Esophagus squamous epithelium (tissue), 4 donors: Measurements from ENCODE around the gene CARD14.

Experiments used
- CTCF ChIP-seq, 6 experiments: fragments of 450-650 bp in 4 of 6; fragments of 200-600 bp in 2 of 6; sonication (generic) in 2 of 6; IDR thresholded peaks; one replicate each; pipeline ENCODE4 v1.5.1; 2016 to 2019; ENCODE audit warnings: antibody characterized with exemption in 6 of 6, mild to moderate bottlenecking in 4 of 6, moderate library complexity in 4 of 6
- POLR2A ChIP-seq, 4 donors: fragments of 450-650 bp; IDR thresholded peaks; one replicate each; pipeline ENCODE4 v1.6.1; 2017; ENCODE audit warnings: antibody characterized with exemption in 4 of 4, mild to moderate bottlenecking in 4 of 4, moderate library complexity in 3 of 4

- peak in 1 of 4 donors; percentile 62 for TF ChIP-seq POLR2A (IDR thresholded peaks at IDR 0.05)
- TF ChIP-seq CTCF (IDR thresholded peaks at IDR 0.05), result no peak
These were observed 50.4 kb downstream of the CARD14 start, which contains the start of the genes SGSH and SLC26A11 for GRCh38 chr17:80220054-80220735.
